ENCODE results near the gene ABCD2. TPM values are rescaled to one million over a fixed set of nuclear protein-coding genes. Genes with fewer than 3 reads are reported as not detected.
"Not testable (repeated sequence)": the region's sequence is repeated elsewhere in the genome, so short reads cannot be mapped to it uniquely, and the experiment has no call there.

The ABCD2 gene
- total RNA-seq, 4 donors from 2014 or later = 0.07 to 0.20 (median 0.10) TPM; not detected in 1

DNA sequence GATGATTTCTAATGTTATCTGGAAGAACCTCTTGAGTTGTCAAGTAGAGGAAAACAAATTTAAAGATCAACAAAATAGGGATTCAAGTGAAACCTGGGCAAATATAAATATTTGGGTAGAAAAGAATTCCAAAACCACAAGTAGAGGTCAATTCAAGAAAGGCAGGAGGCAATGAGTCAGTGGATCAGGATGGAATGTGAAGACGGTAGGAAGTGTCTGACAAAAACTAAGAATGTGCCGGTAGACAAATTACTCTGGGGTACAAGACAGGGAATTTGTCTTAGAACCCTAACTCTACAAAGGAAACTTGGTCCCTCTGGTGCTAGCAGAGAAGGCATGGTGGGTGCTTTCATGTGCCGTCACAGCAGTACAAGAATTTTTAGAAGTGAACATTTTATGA, 13.6 kb downstream of the ABCD2 start:
- H3K9me3 ChIP-seq = no peaks in the 10 kb centered on the region
- H3K4me3 ChIP-seq = no peak overlapping the region
- DNase-seq (no peak), ATAC-seq (no peak)
- TF ChIP-seq, protein P1, sequence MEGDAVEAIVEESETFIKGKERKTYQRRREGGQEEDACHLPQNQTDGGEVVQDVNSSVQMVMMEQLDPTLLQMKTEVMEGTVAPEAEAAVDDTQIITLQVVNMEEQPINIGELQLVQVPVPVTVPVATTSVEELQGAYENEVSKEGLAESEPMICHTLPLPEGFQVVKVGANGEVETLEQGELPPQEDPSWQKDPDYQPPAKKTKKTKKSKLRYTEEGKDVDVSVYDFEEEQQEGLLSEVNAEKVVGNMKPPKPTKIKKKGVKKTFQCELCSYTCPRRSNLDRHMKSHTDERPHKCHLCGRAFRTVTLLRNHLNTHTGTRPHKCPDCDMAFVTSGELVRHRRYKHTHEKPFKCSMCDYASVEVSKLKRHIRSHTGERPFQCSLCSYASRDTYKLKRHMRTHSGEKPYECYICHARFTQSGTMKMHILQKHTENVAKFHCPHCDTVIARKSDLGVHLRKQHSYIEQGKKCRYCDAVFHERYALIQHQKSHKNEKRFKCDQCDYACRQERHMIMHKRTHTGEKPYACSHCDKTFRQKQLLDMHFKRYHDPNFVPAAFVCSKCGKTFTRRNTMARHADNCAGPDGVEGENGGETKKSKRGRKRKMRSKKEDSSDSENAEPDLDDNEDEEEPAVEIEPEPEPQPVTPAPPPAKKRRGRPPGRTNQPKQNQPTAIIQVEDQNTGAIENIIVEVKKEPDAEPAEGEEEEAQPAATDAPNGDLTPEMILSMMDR (IDR thresholded peaks at IDR 0.05 in 4 of 5, conservative IDR thresholded peaks at IDR 0.05 in 1 of 5) = no peak
- no peak for TF ChIP-seq POLR2A (IDR thresholded peaks at IDR 0.05)
- H3K27me3 ChIP-seq = no peaks in the 10 kb centered on the region
- intact Hi-C loops (cut with DNase I; ENCODE audit: low total_unique reads) (no loop called here), in situ Hi-C loops (cut with MboI; ENCODE audit: low sequenced_read_pairs in 4 of 4) (no loop called here)
- no peaks in the 10 kb centered on the region for H3K36me3 ChIP-seq
- no peak overlapping the region for H3K27ac ChIP-seq
- no peaks in the 10 kb centered on the region for H3K4me1 ChIP-seq

GRCh38 chr12:39605501-39605900, 14.1 kb downstream of the ABCD2 start:
- Histone ChIP-seq H3K27me3 (no peaks in the 10 kb centered on the region), H3K4me1 (no peaks in the 10 kb centered on the region), H3K4me3 (no peak overlapping the region), H3K27ac (no peak overlapping the region), H3K9me3 (no peaks in the 10 kb centered on the region), H3K36me3 (no peaks in the 10 kb centered on the region)
- no peak for DNase-seq
- TF ChIP-seq, protein P1 (IDR thresholded peaks at IDR 0.05 in 4 of 5, conservative IDR thresholded peaks at IDR 0.05 in 1 of 5) = no peak
- TF ChIP-seq POLR2A (IDR thresholded peaks at IDR 0.05) = no peak
- no peak for ATAC-seq
- in situ Hi-C loops (cut with MboI; ENCODE audit: low sequenced_read_pairs in 4 of 4) (no loop called here), intact Hi-C loops (cut with DNase I; ENCODE audit: low total_unique reads) (no loop called here)

DNA sequence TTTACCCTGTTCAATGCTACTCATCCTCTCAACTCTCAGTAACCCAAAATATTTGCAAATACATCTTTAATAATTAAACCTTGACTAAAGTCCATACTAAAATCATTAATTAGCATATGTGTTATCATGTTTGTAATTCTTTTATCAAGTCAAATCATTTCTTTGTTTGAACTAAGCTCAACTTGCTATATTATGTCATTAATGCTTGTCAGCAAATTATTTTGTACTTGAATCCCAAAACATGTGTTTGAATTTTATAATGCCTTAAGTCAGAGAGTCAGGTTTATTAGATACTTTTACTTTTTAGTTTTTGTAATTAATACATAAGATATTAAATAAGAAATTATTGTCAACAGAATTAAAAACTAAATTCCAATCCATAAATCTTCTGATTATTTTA, 16.5 kb downstream of the ABCD2 start:
- H3K4me1 ChIP-seq = no peaks in the 10 kb centered on the region
- H3K4me3 ChIP-seq = no peak overlapping the region
- no peak for TF ChIP-seq POLR2A (IDR thresholded peaks at IDR 0.05)
- TF ChIP-seq, protein P1 (IDR thresholded peaks at IDR 0.05 in 4 of 5, conservative IDR thresholded peaks at IDR 0.05 in 1 of 5) = no peak
- in situ Hi-C loops (cut with MboI; ENCODE audit: low sequenced_read_pairs in 4 of 4) = no loop called here
- H3K27ac ChIP-seq = no peak overlapping the region
- H3K9me3 ChIP-seq = no peaks in the 10 kb centered on the region
- no peaks in the 10 kb centered on the region for H3K27me3 ChIP-seq
- intact Hi-C loops (cut with DNase I; ENCODE audit: low total_unique reads) = no loop called here
- no peak for ATAC-seq
- no peak for DNase-seq
- no peaks in the 10 kb centered on the region for H3K36me3 ChIP-seq

- H3K4me3 ChIP-seq; H3K27ac ChIP-seq; H3K27me3 ChIP-seq; intact Hi-C loops (cut with DNase I; ENCODE audit: low total_unique reads); H3K4me1 ChIP-seq; in situ Hi-C loops (cut with MboI; ENCODE audit: low sequenced_read_pairs in 4 of 4); H3K9me3 ChIP-seq; ATAC-seq; H3K36me3 ChIP-seq; DNase-seq: not testable (repeated sequence)
These were observed 17.7 kb downstream of the ABCD2 start for GRCh38 chr12:39601951-39602350.

DNA sequence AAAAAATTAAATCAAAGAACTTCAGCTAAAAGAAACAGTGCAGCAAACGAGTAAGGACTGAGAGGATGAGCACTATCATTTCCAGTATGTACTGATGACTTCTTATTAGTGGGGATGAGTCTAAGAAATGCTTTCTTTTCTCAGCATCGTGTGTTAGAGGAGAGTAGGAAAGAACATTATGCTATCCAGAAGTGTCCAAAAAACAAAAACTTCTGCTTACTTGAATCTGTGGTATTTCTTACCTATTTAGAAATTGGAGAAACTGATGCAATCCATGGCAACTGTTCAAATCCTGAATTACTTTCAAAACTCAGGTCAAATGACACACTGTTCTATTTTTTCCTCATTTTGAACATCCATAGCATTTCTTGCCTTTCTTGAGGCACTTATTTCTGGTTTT, 23.7 kb downstream of the ABCD2 start:
- H3K36me3 ChIP-seq = no peaks in the 10 kb centered on the region
- H3K4me1 ChIP-seq = no peaks in the 10 kb centered on the region
- H3K27ac ChIP-seq = peak overlapping the region in 2 of 4 donors; percentile 15 to 24
- TF ChIP-seq, protein P1 (IDR thresholded peaks at IDR 0.05 in 4 of 5, conservative IDR thresholded peaks at IDR 0.05 in 1 of 5) = no peak
- TF ChIP-seq POLR2A (IDR thresholded peaks at IDR 0.05) = no peak
- intact Hi-C loops (cut with DNase I; ENCODE audit: low total_unique reads) = no loop called here
- ATAC-seq = peak; percentile 52 to 79
- no peaks in the 10 kb centered on the region for H3K9me3 ChIP-seq
- DNase-seq = no peak
- in situ Hi-C loops (cut with MboI; ENCODE audit: low sequenced_read_pairs in 4 of 4) = no loop called here
- H3K4me3 ChIP-seq = no peak overlapping the region
- H3K27me3 ChIP-seq = no peaks in the 10 kb centered on the region
